SK-MEL-5 (cell line): ENCODE measurements around the gene VSTM1. TPM values are rescaled to one million over a fixed set of nuclear protein-coding genes. Genes with fewer than 3 reads are reported as not detected.

Experiments used
- DNase-seq: peaks from one replicate; pipeline ENCODE4 v3.0.0-alpha.2; 2016; ENCODE audit warnings: low read depth, low spot score
- in situ Hi-C: cut with HindIII; loops from 2 replicates; pipeline ENCODE4 v1.10.0; 2016; ENCODE audit warnings: low sequenced_read_pairs, high pct_unique_total_duplicates, low pct_unique_long_range_greater_than_20kb
- small RNA-seq, 2 experiments: library from RNA; depleted of rRNA; stranded (forward); fragments of <200 nt; gene quantifications; one replicate each; pipeline ENCODE3, GENCODE V24; 2014
- total RNA-seq: library from RNA; depleted of rRNA; stranded (reverse); fragments of >200 nt; shearing (Covaris generic); gene quantifications from 2 replicates; pipeline ENCODE4 v1.2.3, GENCODE V29; 2014; rRNA removed

VSTM1 gene
- total RNA-seq, 1 experiment from 2014 or later, result not detected

DNA sequence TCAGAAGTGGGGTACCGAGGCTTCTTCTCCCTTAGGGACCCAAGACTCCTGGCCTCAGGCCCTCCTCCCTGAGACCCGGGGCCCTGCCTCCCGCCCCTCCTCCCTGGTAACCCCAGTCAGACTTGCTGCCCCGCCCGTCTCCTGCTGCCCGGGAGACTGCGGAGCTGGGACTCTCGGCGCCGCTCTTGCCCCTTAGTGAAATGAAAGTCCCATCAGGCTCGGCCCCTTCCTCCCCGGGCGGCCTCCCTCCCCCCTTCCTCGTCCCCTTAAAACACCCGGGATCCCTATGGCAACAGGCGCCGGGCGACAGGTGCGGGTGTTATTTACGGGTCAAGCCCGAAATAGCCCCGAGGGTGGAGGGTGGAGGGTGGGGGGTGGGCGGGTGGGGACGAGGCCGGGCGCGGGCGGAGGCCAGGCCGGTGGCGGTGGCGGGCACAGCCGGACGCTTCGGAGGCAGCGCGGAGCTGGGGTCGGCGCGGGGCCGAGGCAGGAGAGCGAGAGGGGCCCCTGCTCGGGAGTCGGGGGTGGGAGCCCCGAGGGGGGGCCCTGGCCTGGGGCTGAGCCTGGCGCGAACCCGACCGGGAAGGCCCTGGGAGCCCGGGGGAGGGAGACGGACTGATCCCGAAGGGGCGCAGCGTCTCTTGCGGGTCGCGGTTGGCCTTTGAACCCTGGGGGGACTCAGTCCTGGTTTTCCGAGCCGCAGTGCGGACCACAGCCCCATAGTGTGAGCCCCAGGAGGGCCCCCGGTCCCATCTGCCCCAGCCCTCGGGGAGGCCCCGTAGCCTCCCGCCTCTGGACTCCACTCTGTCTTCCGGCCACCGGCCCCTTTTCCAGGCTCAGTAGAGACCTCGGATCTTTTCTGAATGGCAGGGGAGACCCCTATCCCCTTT, 72.2 kb downstream of the VSTM1 start, which contains the start of gene CACNG6:
TSS of gene CACNG6 (plus strand) at position 414 of the 890 bp plus-strand sequence. CDS start 1,241 bp downstream, outside the sequence.
- in situ Hi-C loops, result no loop called here

More for the DNA sequence above, 72.2 kb downstream of the VSTM1 start, which contains the start of gene CACNG6:
- DNase-seq, result no peak

Small RNA genes lying within 50 kb of the gene (small RNA-seq; reads per million reads assigned to genes)
- 0 reads per million in 2 experiments for gene AC012314.20

Other genes with a start within 250 kb of the VSTM1 start
- gene NLRP12, start 239.6 kb downstream of the VSTM1 start, total RNA-seq, result not detected in 2 replicates
- gene MYADM, start 196.0 kb downstream of the VSTM1 start, total RNA-seq, result 4.0 and 4.5 TPM in 2 replicates
- not detected in 2 replicates for gene PRKCG, start 181.7 kb downstream of the VSTM1 start, total RNA-seq
- not detected in 2 replicates for gene CACNG7, start 154.6 kb downstream of the VSTM1 start, total RNA-seq
- not detected in 2 replicates for gene CACNG8, start 101.0 kb downstream of the VSTM1 start, total RNA-seq
- not detected in 2 replicates for gene CACNG6, start 72.3 kb downstream of the VSTM1 start, total RNA-seq
- not detected in 2 replicates for gene TARM1, start 17.5 kb upstream of the VSTM1 start, total RNA-seq
- not detected in 2 replicates for gene OSCAR, start 36.9 kb upstream of the VSTM1 start, total RNA-seq
- gene NDUFA3, start 39.0 kb upstream of the VSTM1 start, total RNA-seq, result 43.1 and 48.5 TPM in 2 replicates
- gene TFPT, start 51.8 kb upstream of the VSTM1 start, total RNA-seq, result 33.4 and 39.5 TPM in 2 replicates
- gene PRPF31, start 51.9 kb upstream of the VSTM1 start, total RNA-seq, result 49.4 and 62.4 TPM in 2 replicates
- gene CNOT3, start 73.9 kb upstream of the VSTM1 start, total RNA-seq, result 5.4 and 7.7 TPM in 2 replicates
- gene LENG1, start 95.8 kb upstream of the VSTM1 start, total RNA-seq, result 10.6 and 10.8 TPM in 2 replicates
- gene TMC4, start 109.3 kb upstream of the VSTM1 start, total RNA-seq, result not detected in 2 replicates
- 32.8 and 33.6 TPM in 2 replicates for gene MBOAT7, start 125.7 kb upstream of the VSTM1 start, total RNA-seq
- gene TSEN34, start 127.4 kb upstream of the VSTM1 start, total RNA-seq, result 46.1 and 49.0 TPM in 2 replicates
- 2,354 and 2,678 TPM in 2 replicates for gene RPS9, start 137.0 kb upstream of the VSTM1 start, total RNA-seq
- gene LILRB3, start 159.1 kb upstream of the VSTM1 start, total RNA-seq, result 1.1 TPM in 1 of 2 replicates, not detected in the other
- gene LILRA6, start 178.9 kb upstream of the VSTM1 start, total RNA-seq, result 0.16 TPM in 1 of 2 replicates, not detected in the other
- gene LILRB5, start 193.4 kb upstream of the VSTM1 start, total RNA-seq, result not detected in 2 replicates
- not detected in 2 replicates for gene LILRB2, start 217.2 kb upstream of the VSTM1 start, total RNA-seq
- gene LILRA5, start 249.3 kb upstream of the VSTM1 start, total RNA-seq, result not detected in 2 replicates